ENCODE measurements around the gene TBC1D5.

DNA sequence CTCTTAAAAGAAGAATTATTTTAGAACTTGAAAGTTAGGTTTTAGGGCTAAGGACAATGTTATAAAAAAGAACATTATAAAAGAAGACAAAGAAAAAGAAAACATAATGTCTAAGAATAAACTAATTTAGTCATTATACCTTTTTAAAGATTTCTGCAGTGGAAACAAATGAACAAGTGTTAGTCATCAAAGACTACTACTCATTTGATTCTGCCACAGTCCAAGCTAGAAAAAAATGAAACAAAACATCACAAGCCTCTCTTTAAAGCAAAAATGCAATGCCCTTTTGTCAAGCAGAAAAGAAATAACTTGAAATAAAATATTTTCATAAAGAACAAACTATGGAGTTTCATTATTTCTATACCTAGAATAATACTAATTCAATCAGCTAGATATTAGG is 102.0 kb downstream of the TBC1D5 start:
- TF ChIP-seq RAD21 (conservative IDR thresholded peaks at IDR 0.05 in 1 of 2, IDR thresholded peaks at IDR 0.05 in 1 of 2) (no peak), NR3C1 (IDR thresholded peaks at IDR 0.05) (no peak), HOXA7 (CRISPR knock-in tag; IDR thresholded peaks at IDR 0.05) (no peak), ESRRA (IDR thresholded peaks at IDR 0.05; ENCODE audit: borderline replicate concordance, low read length) (no peak), HDAC2 (IDR thresholded peaks at IDR 0.05) (no peak), JUN (IDR thresholded peaks at IDR 0.05) (no peak), RFX5 (IDR thresholded peaks at IDR 0.05) (no peak), POLR2A (IDR thresholded peaks at IDR 0.05; ENCODE audit: low read length) (no peak), ZC3H11A (IDR thresholded peaks at IDR 0.05) (no peak), NFE2L2 (conservative IDR thresholded peaks at IDR 0.05; ENCODE audit: low read length) (no peak)
- TF ChIP-seq, protein P1, sequence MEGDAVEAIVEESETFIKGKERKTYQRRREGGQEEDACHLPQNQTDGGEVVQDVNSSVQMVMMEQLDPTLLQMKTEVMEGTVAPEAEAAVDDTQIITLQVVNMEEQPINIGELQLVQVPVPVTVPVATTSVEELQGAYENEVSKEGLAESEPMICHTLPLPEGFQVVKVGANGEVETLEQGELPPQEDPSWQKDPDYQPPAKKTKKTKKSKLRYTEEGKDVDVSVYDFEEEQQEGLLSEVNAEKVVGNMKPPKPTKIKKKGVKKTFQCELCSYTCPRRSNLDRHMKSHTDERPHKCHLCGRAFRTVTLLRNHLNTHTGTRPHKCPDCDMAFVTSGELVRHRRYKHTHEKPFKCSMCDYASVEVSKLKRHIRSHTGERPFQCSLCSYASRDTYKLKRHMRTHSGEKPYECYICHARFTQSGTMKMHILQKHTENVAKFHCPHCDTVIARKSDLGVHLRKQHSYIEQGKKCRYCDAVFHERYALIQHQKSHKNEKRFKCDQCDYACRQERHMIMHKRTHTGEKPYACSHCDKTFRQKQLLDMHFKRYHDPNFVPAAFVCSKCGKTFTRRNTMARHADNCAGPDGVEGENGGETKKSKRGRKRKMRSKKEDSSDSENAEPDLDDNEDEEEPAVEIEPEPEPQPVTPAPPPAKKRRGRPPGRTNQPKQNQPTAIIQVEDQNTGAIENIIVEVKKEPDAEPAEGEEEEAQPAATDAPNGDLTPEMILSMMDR (IDR thresholded peaks at IDR 0.05) = no peak
- TF ChIP-seq, protein P2, sequence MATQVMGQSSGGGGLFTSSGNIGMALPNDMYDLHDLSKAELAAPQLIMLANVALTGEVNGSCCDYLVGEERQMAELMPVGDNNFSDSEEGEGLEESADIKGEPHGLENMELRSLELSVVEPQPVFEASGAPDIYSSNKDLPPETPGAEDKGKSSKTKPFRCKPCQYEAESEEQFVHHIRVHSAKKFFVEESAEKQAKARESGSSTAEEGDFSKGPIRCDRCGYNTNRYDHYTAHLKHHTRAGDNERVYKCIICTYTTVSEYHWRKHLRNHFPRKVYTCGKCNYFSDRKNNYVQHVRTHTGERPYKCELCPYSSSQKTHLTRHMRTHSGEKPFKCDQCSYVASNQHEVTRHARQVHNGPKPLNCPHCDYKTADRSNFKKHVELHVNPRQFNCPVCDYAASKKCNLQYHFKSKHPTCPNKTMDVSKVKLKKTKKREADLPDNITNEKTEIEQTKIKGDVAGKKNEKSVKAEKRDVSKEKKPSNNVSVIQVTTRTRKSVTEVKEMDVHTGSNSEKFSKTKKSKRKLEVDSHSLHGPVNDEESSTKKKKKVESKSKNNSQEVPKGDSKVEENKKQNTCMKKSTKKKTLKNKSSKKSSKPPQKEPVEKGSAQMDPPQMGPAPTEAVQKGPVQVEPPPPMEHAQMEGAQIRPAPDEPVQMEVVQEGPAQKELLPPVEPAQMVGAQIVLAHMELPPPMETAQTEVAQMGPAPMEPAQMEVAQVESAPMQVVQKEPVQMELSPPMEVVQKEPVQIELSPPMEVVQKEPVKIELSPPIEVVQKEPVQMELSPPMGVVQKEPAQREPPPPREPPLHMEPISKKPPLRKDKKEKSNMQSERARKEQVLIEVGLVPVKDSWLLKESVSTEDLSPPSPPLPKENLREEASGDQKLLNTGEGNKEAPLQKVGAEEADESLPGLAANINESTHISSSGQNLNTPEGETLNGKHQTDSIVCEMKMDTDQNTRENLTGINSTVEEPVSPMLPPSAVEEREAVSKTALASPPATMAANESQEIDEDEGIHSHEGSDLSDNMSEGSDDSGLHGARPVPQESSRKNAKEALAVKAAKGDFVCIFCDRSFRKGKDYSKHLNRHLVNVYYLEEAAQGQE (IDR thresholded peaks at IDR 0.05) = no peak

All from A549 (cell line).